ENCODE measurements around the gene OR6N2.

The OR6N2 gene

DNA sequence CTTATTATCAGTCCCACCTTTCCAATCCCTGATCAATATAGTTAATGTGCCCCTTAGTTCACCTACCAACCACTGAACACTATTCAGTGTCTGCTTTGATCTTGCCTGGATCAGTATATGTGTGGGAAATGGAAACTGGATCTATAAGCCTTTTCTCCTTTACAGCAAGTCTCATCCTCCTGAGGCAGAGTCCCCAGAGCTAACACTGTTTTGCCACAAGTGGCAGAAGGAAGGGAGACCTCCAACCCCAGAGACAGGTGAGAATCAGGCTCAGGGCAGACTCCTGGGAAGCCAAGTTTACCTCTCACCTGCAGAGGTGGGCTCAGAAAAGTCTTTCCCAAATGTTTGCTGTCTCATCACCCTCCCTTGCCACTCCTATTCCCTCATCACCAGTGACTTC lies at the start of gene OR6N2:
Gene OR6N2 (minus strand): TSS at position 101 of the 400 bp plus-strand sequence. CDS start 3,569 bp downstream, outside the sequence.
- H3K27ac ChIP-seq (ENCODE audit: low read length): no peak within 1 kb of the TSS
- H3K9me3 ChIP-seq (ENCODE audit: control insufficient read depth in 2 of 2, low read length in 2 of 2): no peaks in the 10 kb centered on the region
- H3K9ac ChIP-seq (ENCODE audit: low read length in 2 of 2): no peak within 1 kb of the TSS
- H3K27me3 ChIP-seq (ENCODE audit: control insufficient read depth in 1 of 2, insufficient read depth in 2 of 2, low read length in 2 of 2): no peaks in the 10 kb centered on the region
- no peaks in the 10 kb centered on the region for H3K4me1 ChIP-seq (ENCODE audit: control insufficient read depth, insufficient read depth, low read length)
- H3K4me3 ChIP-seq (ENCODE audit: low read length in 2 of 2): no peak within 1 kb of the TSS
- no peaks in the 10 kb centered on the region for H3K36me3 ChIP-seq (ENCODE audit: control insufficient read depth in 2 of 2, insufficient read depth in 2 of 2, low read length in 2 of 2)

DNA sequence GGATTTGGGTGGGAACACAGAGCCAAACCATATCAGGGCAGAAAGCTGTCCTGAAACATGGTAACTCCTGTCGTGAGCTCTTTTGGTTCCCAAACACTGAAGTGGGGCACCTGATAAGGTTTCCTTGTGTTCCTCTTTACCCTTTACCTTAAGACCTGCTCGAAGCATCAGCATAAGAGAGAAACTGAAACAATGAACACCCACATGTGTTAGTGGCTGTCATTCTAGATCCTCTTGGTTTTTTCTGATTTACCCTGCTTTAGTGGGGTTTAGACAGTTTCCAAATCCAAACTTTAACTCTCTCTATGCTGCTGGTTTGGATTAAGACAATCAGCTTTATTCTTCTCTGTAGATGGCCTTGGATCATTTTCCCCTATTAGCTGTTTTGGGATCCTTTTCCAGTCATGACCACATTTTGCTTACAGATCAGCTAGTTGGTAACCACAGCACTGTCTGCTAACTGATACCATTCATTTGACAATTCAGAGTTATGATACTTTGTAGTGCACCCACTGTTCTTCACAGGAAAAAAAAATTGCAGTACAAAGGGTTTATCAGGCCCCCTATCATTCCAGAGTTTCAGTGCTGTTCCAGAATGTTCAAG lies 49.2 kb upstream of the OR6N2 start:
- Histone ChIP-seq H3K36me3 (ENCODE audit: control insufficient read depth in 2 of 2, insufficient read depth in 2 of 2, low read length in 2 of 2) (no peaks in the 10 kb centered on the region), H3K9ac (ENCODE audit: low read length in 2 of 2) (no peak overlapping the region), H3K9me3 (ENCODE audit: control insufficient read depth in 2 of 2, low read length in 2 of 2) (no peaks in the 10 kb centered on the region), H3K4me3 (ENCODE audit: low read length in 2 of 2) (no peak overlapping the region), H3K27me3 (ENCODE audit: control insufficient read depth in 1 of 2, insufficient read depth in 2 of 2, low read length in 2 of 2) (no peaks in the 10 kb centered on the region), H3K4me1 (ENCODE audit: control insufficient read depth, insufficient read depth, low read length) (no peaks in the 10 kb centered on the region), H3K27ac (ENCODE audit: low read length) (no peak overlapping the region)

- no peaks in the 10 kb centered on the region for H3K36me3 ChIP-seq (ENCODE audit: control insufficient read depth in 2 of 2, insufficient read depth in 2 of 2, low read length in 2 of 2)
- H3K9me3 ChIP-seq (ENCODE audit: control insufficient read depth in 2 of 2, low read length in 2 of 2): no peaks in the 10 kb centered on the region
- no peak overlapping the region for H3K27ac ChIP-seq (ENCODE audit: low read length)
Observed at GRCh38 chr1:158821723-158822122, 40.7 kb upstream of the OR6N2 start.

GRCh38 chr1:158819461-158820443 lies 38.7 kb upstream of the OR6N2 start:
- no peaks in the 10 kb centered on the region for H3K27me3 ChIP-seq (ENCODE audit: control insufficient read depth in 1 of 2, insufficient read depth in 2 of 2, low read length in 2 of 2)
- H3K9me3 ChIP-seq (ENCODE audit: control insufficient read depth in 2 of 2, low read length in 2 of 2): no peaks in the 10 kb centered on the region
- H3K27ac ChIP-seq (ENCODE audit: low read length): no peak overlapping the region
- no peaks in the 10 kb centered on the region for H3K36me3 ChIP-seq (ENCODE audit: control insufficient read depth in 2 of 2, insufficient read depth in 2 of 2, low read length in 2 of 2)
- no peaks in the 10 kb centered on the region for H3K4me1 ChIP-seq (ENCODE audit: control insufficient read depth, insufficient read depth, low read length)
- no peak overlapping the region for H3K4me3 ChIP-seq (ENCODE audit: low read length in 2 of 2)
- no peak overlapping the region for H3K9ac ChIP-seq (ENCODE audit: low read length in 2 of 2)

More at GRCh38 chr1:158821723-158822122, 40.7 kb upstream of the OR6N2 start:
- H3K4me3 ChIP-seq (ENCODE audit: low read length in 2 of 2): no peak overlapping the region
- H3K4me1 ChIP-seq (ENCODE audit: control insufficient read depth, insufficient read depth, low read length): no peaks in the 10 kb centered on the region
- no peaks in the 10 kb centered on the region for H3K27me3 ChIP-seq (ENCODE audit: control insufficient read depth in 1 of 2, insufficient read depth in 2 of 2, low read length in 2 of 2)
- H3K9ac ChIP-seq (ENCODE audit: low read length in 2 of 2): no peak overlapping the region

DNA sequence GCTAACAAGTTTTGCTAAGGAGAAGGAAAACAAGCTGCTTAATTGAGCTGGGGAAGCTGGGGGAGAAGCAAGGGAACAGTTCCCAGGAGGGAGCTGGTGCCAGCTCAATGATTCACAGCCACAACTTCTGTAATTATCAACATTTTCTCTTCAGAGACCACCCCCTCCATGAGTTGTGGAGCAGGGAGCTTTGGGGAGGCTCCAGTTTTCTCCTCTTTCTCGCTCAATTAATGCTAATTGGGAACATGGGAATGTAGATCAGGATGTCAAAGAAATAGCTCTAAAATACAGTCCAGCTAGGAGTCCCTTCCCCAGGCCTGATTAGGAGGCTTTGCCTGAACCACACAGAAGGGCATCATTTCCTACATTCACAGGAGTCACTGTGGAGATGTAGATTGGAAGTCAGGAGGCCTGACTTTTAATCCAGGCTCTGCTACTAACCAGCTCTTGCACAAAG lies 38.0 kb upstream of the OR6N2 start:
- Histone ChIP-seq H3K27me3 (ENCODE audit: control insufficient read depth in 1 of 2, insufficient read depth in 2 of 2, low read length in 2 of 2) (no peaks in the 10 kb centered on the region), H3K9ac (ENCODE audit: low read length in 2 of 2) (no peak overlapping the region), H3K27ac (ENCODE audit: low read length) (no peak overlapping the region), H3K9me3 (ENCODE audit: control insufficient read depth in 2 of 2, low read length in 2 of 2) (no peaks in the 10 kb centered on the region), H3K4me3 (ENCODE audit: low read length in 2 of 2) (no peak overlapping the region), H3K4me1 (ENCODE audit: control insufficient read depth, insufficient read depth, low read length) (no peaks in the 10 kb centered on the region), H3K36me3 (ENCODE audit: control insufficient read depth in 2 of 2, insufficient read depth in 2 of 2, low read length in 2 of 2) (no peaks in the 10 kb centered on the region)

- H3K4me3 ChIP-seq (ENCODE audit: low read length in 2 of 2): no peak overlapping the region
- no peaks in the 10 kb centered on the region for H3K9me3 ChIP-seq (ENCODE audit: control insufficient read depth in 2 of 2, low read length in 2 of 2)
- H3K4me1 ChIP-seq (ENCODE audit: control insufficient read depth, insufficient read depth, low read length): no peaks in the 10 kb centered on the region
- H3K27me3 ChIP-seq (ENCODE audit: control insufficient read depth in 1 of 2, insufficient read depth in 2 of 2, low read length in 2 of 2): no peaks in the 10 kb centered on the region
- H3K36me3 ChIP-seq (ENCODE audit: control insufficient read depth in 2 of 2, insufficient read depth in 2 of 2, low read length in 2 of 2): no peaks in the 10 kb centered on the region
- H3K27ac ChIP-seq (ENCODE audit: low read length): no peak overlapping the region
- no peak overlapping the region for H3K9ac ChIP-seq (ENCODE audit: low read length in 2 of 2)
Observed at GRCh38 chr1:158818560-158818959, 37.6 kb upstream of the OR6N2 start.

DNA sequence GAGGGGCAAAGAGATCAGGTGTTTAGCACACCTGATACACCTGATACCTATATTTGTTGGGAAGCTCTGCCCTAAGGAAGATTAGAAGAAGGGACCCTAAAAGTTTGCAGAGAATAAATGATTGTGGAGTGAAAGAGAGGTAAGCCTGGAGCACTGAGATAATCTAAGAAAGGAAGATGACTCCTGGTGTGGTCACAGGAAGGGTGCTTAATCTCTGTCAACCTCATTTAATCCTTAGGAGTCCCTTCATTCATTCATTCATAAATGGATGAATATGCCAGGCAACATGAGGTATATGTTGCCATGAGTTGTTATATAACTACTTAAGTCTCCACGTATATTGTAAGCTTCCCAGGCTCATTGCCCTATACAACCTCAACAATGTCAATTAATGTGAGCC lies 34.0 kb upstream of the OR6N2 start:
- H3K4me1 ChIP-seq (ENCODE audit: control insufficient read depth, insufficient read depth, low read length): no peaks in the 10 kb centered on the region
- H3K36me3 ChIP-seq (ENCODE audit: control insufficient read depth in 2 of 2, insufficient read depth in 2 of 2, low read length in 2 of 2): no peaks in the 10 kb centered on the region
- H3K9ac ChIP-seq (ENCODE audit: low read length in 2 of 2): no peak overlapping the region
- no peaks in the 10 kb centered on the region for H3K27me3 ChIP-seq (ENCODE audit: control insufficient read depth in 1 of 2, insufficient read depth in 2 of 2, low read length in 2 of 2)
- no peak overlapping the region for H3K27ac ChIP-seq (ENCODE audit: low read length)
- H3K9me3 ChIP-seq (ENCODE audit: control insufficient read depth in 2 of 2, low read length in 2 of 2): no peaks in the 10 kb centered on the region
- H3K4me3 ChIP-seq (ENCODE audit: low read length in 2 of 2): no peak overlapping the region

- Histone ChIP-seq H3K27ac (ENCODE audit: low read length) (no peak overlapping the region), H3K36me3 (ENCODE audit: control insufficient read depth in 2 of 2, insufficient read depth in 2 of 2, low read length in 2 of 2) (no peaks in the 10 kb centered on the region), H3K9me3 (ENCODE audit: control insufficient read depth in 2 of 2, low read length in 2 of 2) (no peaks in the 10 kb centered on the region), H3K9ac (ENCODE audit: low read length in 2 of 2) (no peak overlapping the region), H3K4me1 (ENCODE audit: control insufficient read depth, insufficient read depth, low read length) (no peaks in the 10 kb centered on the region), H3K4me3 (ENCODE audit: low read length in 2 of 2) (no peak overlapping the region), H3K27me3 (ENCODE audit: control insufficient read depth in 1 of 2, insufficient read depth in 2 of 2, low read length in 2 of 2) (no peaks in the 10 kb centered on the region)
Observed at GRCh38 chr1:158813164-158813563, 32.2 kb upstream of the OR6N2 start.

DNA sequence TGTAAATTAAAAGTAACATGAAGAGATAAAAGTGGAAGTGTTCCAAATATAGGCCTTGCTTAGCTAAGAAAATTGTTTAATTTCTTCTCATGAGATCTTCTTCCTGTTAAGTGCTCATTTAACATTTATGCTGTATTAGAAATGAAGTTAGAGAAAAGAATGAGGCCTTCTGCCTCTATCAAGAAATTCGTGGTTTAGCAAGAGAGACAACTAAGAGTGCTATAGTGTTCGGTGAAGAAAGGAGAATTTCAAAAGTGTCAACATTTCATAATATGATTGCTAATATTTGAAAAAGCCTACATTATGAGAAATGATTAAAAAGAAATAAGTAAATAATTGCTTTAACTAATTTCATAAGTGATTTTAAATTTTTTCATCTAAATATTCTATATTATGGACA lies 31.3 kb upstream of the OR6N2 start:
- Histone ChIP-seq H3K9ac (ENCODE audit: low read length in 2 of 2) (no peak overlapping the region), H3K36me3 (ENCODE audit: control insufficient read depth in 2 of 2, insufficient read depth in 2 of 2, low read length in 2 of 2) (no peaks in the 10 kb centered on the region), H3K27me3 (ENCODE audit: control insufficient read depth in 1 of 2, insufficient read depth in 2 of 2, low read length in 2 of 2) (no peaks in the 10 kb centered on the region), H3K27ac (ENCODE audit: low read length) (no peak overlapping the region), H3K9me3 (ENCODE audit: control insufficient read depth in 2 of 2, low read length in 2 of 2) (no peaks in the 10 kb centered on the region), H3K4me3 (ENCODE audit: low read length in 2 of 2) (no peak overlapping the region), H3K4me1 (ENCODE audit: control insufficient read depth, insufficient read depth, low read length) (no peaks in the 10 kb centered on the region)

DNA sequence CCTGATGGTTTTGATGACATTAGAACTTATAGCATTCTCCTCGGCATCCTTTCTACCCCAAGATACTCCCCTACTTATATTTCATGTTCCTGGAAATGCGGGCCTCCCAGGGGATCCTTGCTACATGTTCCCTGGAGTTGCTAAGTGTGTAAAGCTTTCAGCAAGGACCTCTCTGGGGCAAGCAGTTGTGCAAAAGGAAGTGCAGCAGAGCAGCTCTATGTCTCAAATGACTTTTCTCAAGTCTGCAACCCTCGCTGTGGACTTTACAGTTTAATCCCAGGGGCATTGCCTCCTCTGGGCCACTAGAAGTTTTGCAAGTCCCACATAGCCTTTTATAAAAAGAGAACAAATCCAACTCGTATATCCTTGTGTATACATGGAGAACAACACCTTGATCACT lies 29.3 kb upstream of the OR6N2 start:
- no peaks in the 10 kb centered on the region for H3K4me1 ChIP-seq (ENCODE audit: control insufficient read depth, insufficient read depth, low read length)
- H3K9me3 ChIP-seq (ENCODE audit: control insufficient read depth in 2 of 2, low read length in 2 of 2): no peaks in the 10 kb centered on the region
- no peaks in the 10 kb centered on the region for H3K36me3 ChIP-seq (ENCODE audit: control insufficient read depth in 2 of 2, insufficient read depth in 2 of 2, low read length in 2 of 2)
- H3K4me3 ChIP-seq (ENCODE audit: low read length in 2 of 2): no peak overlapping the region
- no peak overlapping the region for H3K27ac ChIP-seq (ENCODE audit: low read length)
- no peak overlapping the region for H3K9ac ChIP-seq (ENCODE audit: low read length in 2 of 2)
- H3K27me3 ChIP-seq (ENCODE audit: control insufficient read depth in 1 of 2, insufficient read depth in 2 of 2, low read length in 2 of 2): no peaks in the 10 kb centered on the region

DNA sequence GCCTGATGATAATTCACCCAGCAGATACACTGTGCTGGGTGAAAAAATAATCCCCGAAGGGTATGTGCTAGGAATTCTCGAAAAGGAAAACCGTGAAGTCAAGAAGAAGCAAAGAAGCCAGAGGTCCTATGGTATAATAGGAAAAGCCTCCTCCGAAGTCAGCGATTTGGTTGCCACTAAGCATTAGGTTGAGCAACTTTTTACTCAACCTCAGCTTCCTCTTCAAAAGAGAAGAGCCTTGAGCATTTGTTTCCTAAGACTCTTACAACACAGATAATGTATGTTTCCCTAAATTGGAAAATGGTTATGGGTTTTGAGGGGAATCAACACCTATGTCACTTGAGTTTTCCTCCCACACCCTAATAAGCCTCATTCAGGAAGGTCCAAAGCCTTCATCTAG lies 28.9 kb upstream of the OR6N2 start:
- Histone ChIP-seq H3K4me3 (ENCODE audit: low read length in 2 of 2) (no peak overlapping the region), H3K9me3 (ENCODE audit: control insufficient read depth in 2 of 2, low read length in 2 of 2) (no peaks in the 10 kb centered on the region), H3K9ac (ENCODE audit: low read length in 2 of 2) (no peak overlapping the region), H3K27ac (ENCODE audit: low read length) (no peak overlapping the region), H3K27me3 (ENCODE audit: control insufficient read depth in 1 of 2, insufficient read depth in 2 of 2, low read length in 2 of 2) (no peaks in the 10 kb centered on the region), H3K4me1 (ENCODE audit: control insufficient read depth, insufficient read depth, low read length) (no peaks in the 10 kb centered on the region), H3K36me3 (ENCODE audit: control insufficient read depth in 2 of 2, insufficient read depth in 2 of 2, low read length in 2 of 2) (no peaks in the 10 kb centered on the region)

Measured in stomach smooth muscle (tissue), 2 donors.